GM23338 (cell line): ENCODE measurements around the gene RHCG. TPM values are rescaled to one million over a fixed set of nuclear protein-coding genes. Genes with fewer than 3 reads are reported as not detected.
"Not testable (repeated sequence)": the region's sequence is repeated elsewhere in the genome, so short reads cannot be mapped to it uniquely, and the experiment has no call there.

ENCODE experiments used
- ATAC-seq: fragments of 200-7000 bp; cut with Tn5 transposase; 3 replicates; pipeline ENCODE4 v1.9.1; 2020
- DNase-seq: peaks from one replicate; pipeline ENCODE4 v3.0.0-alpha.2; 2015; ENCODE audit warnings: low spot score
- H2AFZ ChIP-seq: fragments of 200-600 bp; sonication (generic); 2 replicates; pipeline ENCODE4 v1.8.0; 2016; ENCODE audit warnings: antibody characterized with exemption, mild to moderate bottlenecking, moderate library complexity
- H3F3A ChIP-seq: fragments of 200-600 bp; sonication (generic); replicated peaks from 2 replicates; pipeline ENCODE4 v1.8.0; 2017; ENCODE audit warnings: antibody characterized with exemption, mixed run types, low read depth
- H3K27ac ChIP-seq: fragments of 200-600 bp; sonication (generic); 2 replicates; pipeline ENCODE4 v1.6.1; 2016; ENCODE audit warnings: low read depth
- H3K27me3 ChIP-seq: fragments of 200-600 bp; sonication (generic); 2 replicates; pipeline ENCODE4 v1.8.0; 2016; ENCODE audit warnings: mild to moderate bottlenecking, mixed run types, moderate library complexity; ENCODE audit not compliant: insufficient read depth
- H3K36me3 ChIP-seq: fragments of 200-600 bp; sonication (generic); 2 replicates; pipeline ENCODE4 v1.8.0; 2016; ENCODE audit warnings: mild to moderate bottlenecking; ENCODE audit not compliant: insufficient read depth
- H3K4me1 ChIP-seq: fragments of 200-600 bp; sonication (generic); 2 replicates; pipeline ENCODE4 v1.8.0; 2016; ENCODE audit warnings: mild to moderate bottlenecking, moderate library complexity; ENCODE audit not compliant: insufficient read depth
- H3K4me2 ChIP-seq: fragments of 200-600 bp; sonication (generic); 2 replicates; pipeline ENCODE4 v1.7.1; 2017; ENCODE audit warnings: mixed run types
- H3K4me3 ChIP-seq: fragments of 200-600 bp; sonication (generic); 2 replicates; pipeline ENCODE4 v1.6.1; 2016; ENCODE audit warnings: mixed run types
- H3K79me2 ChIP-seq: fragments of 200-600 bp; sonication (generic); replicated peaks from 2 replicates; pipeline ENCODE4 v1.8.0; 2017; ENCODE audit warnings: mild to moderate bottlenecking; ENCODE audit not compliant: insufficient read depth
- H3K9me2 ChIP-seq: fragments of 200-600 bp; sonication (generic); 2 replicates; pipeline ENCODE4 v1.8.0; 2017; ENCODE audit not compliant: insufficient read depth
- H4K20me1 ChIP-seq: fragments of 200-600 bp; sonication (generic); replicated peaks from 2 replicates; pipeline ENCODE4 v1.8.0; 2017; ENCODE audit warnings: mild to moderate bottlenecking; ENCODE audit not compliant: insufficient read depth
- H3K27ac Mint-ChIP-seq: 2 replicates; pipeline ENCODE4 v1.8.0; 2020; ENCODE audit warnings: inconsistent platforms, mild to moderate bottlenecking, moderate library complexity, mixed read lengths
- H3K27me3 Mint-ChIP-seq: 3 replicates; pipeline ENCODE4 v1.8.0; 2022; ENCODE audit warnings: low read depth, mild to moderate bottlenecking, moderate library complexity, mixed read lengths, inconsistent platforms; ENCODE audit not compliant: insufficient read depth, poor library complexity
- H3K36me3 Mint-ChIP-seq: 3 replicates; pipeline ENCODE4 v1.8.0; 2021; ENCODE audit warnings: low read depth, mild to moderate bottlenecking, inconsistent platforms, moderate library complexity, mixed read lengths
- H3K4me1 Mint-ChIP-seq: 3 replicates; pipeline ENCODE4 v1.8.0; 2020; ENCODE audit warnings: mild to moderate bottlenecking, inconsistent platforms, mixed read lengths
- H3K4me3 Mint-ChIP-seq: 3 replicates; pipeline ENCODE4 v1.8.0; 2021; ENCODE audit warnings: moderate library complexity, mild to moderate bottlenecking, inconsistent platforms, mixed read lengths
- H3K9me3 Mint-ChIP-seq: 3 replicates; pipeline ENCODE4 v1.8.0; 2020; ENCODE audit warnings: moderate library complexity, mild to moderate bottlenecking, inconsistent platforms, mixed read lengths
- ETS1 ChIP-seq: IDR thresholded peaks from 2 replicates; pipeline ENCODE4 v1.6.1; 2016; ENCODE audit warnings: antibody characterized with exemption
- EZH2 ChIP-seq: fragments of 200-600 bp; sonication (generic); IDR thresholded peaks from one replicate; pipeline ENCODE4 v1.8.0; 2017; ENCODE audit warnings: antibody characterized with exemption, mild to moderate bottlenecking, low read depth; ENCODE audit not compliant: unreplicated experiment
- POLR2AphosphoS5 ChIP-seq: IDR thresholded peaks from 2 replicates; pipeline ENCODE4 v1.6.1; 2016; ENCODE audit warnings: antibody characterized with exemption, low read depth
- ZNF331 ChIP-seq: fragments of 250-450 bp; sonication (Bioruptor Pico); IDR thresholded peaks from 2 replicates; pipeline ENCODE4 v1.5.0; 2020; ENCODE audit warnings: low read depth, mild to moderate bottlenecking, moderate library complexity
- polyA plus RNA-seq: library from polyadenylated mRNA; unstranded; fragments of >200 nt; fragmentation: Nextera tagmentation; extraction: Ambion mirVana; gene quantifications from 2 replicates; pipeline ENCODE4 v1.2.1, GENCODE V29; 2016
- total RNA-seq: library from RNA; depleted of rRNA; stranded (reverse); fragments of >200 nt; shearing (Covaris generic); gene quantifications from 2 replicates; pipeline ENCODE4 v1.2.3, GENCODE V29; 2014

The RHCG gene
- total and polyA plus RNA-seq, 2 experiments from 2014 or later: 0.21 to 0.63 TPM

GRCh38 chr15:89469426-89470096, 26.8 kb downstream of the RHCG start:
- Histone ChIP-seq H3K4me2 (peak overlapping the region; percentile 87), H3K9me2 (no peaks in the 10 kb centered on the region), H3K36me3 (no peaks in the 10 kb centered on the region), H3K4me3 (peak overlapping the region; percentile 56), H3K27me3 (no peaks in the 10 kb centered on the region), H2AFZ (peak overlapping the region; percentile 87), H3K4me1 (peaks cover 20% of the 10 kb centered on the region), H3K79me2 (no peaks in the 10 kb centered on the region), H3K27ac (peak overlapping the region; percentile 82; the same call in 1 of the 2 replicates), H4K20me1 (0 out of 2 replicates have a peak, but pooled peaks cover 3% of the 10 kb centered on the region), H3F3A (no peaks in the 10 kb centered on the region)
- Mint-ChIP-seq H3K4me3 (peak overlapping the region; percentile 56; the same call in 2 of the 3 replicates), H3K27ac (peak overlapping the region; percentile 87; the same call in 1 of the 2 replicates), H3K36me3 (no peaks in the 10 kb centered on the region; the same call in 2 of the 3 replicates), H3K9me3 (peaks cover 4% of the 10 kb centered on the region; the same call in 2 of the 3 replicates), H3K4me1 (peaks cover 30% of the 10 kb centered on the region), H3K27me3 (peaks cover 5% of the 10 kb centered on the region)
- DNase-seq (peak; percentile 78), ATAC-seq (peak; percentile 35)
- TF ChIP-seq ETS1 (no peak), POLR2AphosphoS5 (peak; percentile 26; the same call in 1 of the 2 replicates)

GRCh38 chr15:89468813-89469212, 27.6 kb downstream of the RHCG start:
- Mint-ChIP-seq H3K4me1 (peaks cover 30% of the 10 kb centered on the region), H3K4me3 (peak overlapping the region; percentile 56; the same call in 1 of the 3 replicates), H3K27ac (peak overlapping the region; percentile 70)
- Histone ChIP-seq H3K4me3 (0 out of 2 replicates have a peak overlapping the region, but pooled peaks have one; percentile 56), H3K4me2 (peak overlapping the region; percentile 87), H3K4me1 (peaks cover 20% of the 10 kb centered on the region), H3K27ac (peak overlapping the region; percentile 73)
- H3K9me3 Mint-ChIP-seq, H4K20me1 ChIP-seq, H3K36me3 ChIP-seq, H3K27me3 Mint-ChIP-seq, H3K79me2 ChIP-seq, H3K27me3 ChIP-seq, H3F3A ChIP-seq, ATAC-seq, H3K9me2 ChIP-seq, H3K36me3 Mint-ChIP-seq, H2AFZ ChIP-seq: not testable (repeated sequence)
- peak; percentile 61 for DNase-seq

- no peaks in the 10 kb centered on the region for H3K9me2 ChIP-seq
- no peaks in the 10 kb centered on the region for H3F3A ChIP-seq
- DNase-seq: no peak
- no peaks in the 10 kb centered on the region for H3K36me3 ChIP-seq
- Mint-ChIP-seq H3K4me1 (peaks cover 22% of the 10 kb centered on the region; the same call in 2 of the 3 replicates), H3K4me3 (no peak overlapping the region), H3K27me3 (peaks cover 27% of the 10 kb centered on the region), H3K9me3 (no peaks in the 10 kb centered on the region), H3K27ac (no peak overlapping the region), H3K36me3 (no peaks in the 10 kb centered on the region)
- no peak overlapping the region for H3K27ac ChIP-seq
- no peak overlapping the region for H3K4me3 ChIP-seq
- no peak overlapping the region for H3K4me2 ChIP-seq
- TF ChIP-seq EZH2: no peak
- no peak for TF ChIP-seq POLR2AphosphoS5
- TF ChIP-seq ETS1: no peak
- no peak for TF ChIP-seq ZNF331 (CRISPR knock-in tag)
- no peaks in the 10 kb centered on the region for H3K79me2 ChIP-seq
- no peak overlapping the region for H2AFZ ChIP-seq
- no peak for ATAC-seq
- H3K27me3 ChIP-seq: peaks cover 17% of the 10 kb centered on the region; the same call in 1 of the 2 replicates
- no peaks in the 10 kb centered on the region for H4K20me1 ChIP-seq
- peaks cover 3% of the 10 kb centered on the region; the same call in 1 of the 2 replicates for H3K4me1 ChIP-seq
Observed at GRCh38 chr15:89463113-89463512, 33.3 kb downstream of the RHCG start.
